ENCODE results near the gene MARCHF4. TPM values are rescaled to one million over a fixed set of nuclear protein-coding genes. Genes with fewer than 3 reads are reported as not detected.

MARCHF4 gene
- total and polyA plus RNA-seq, 9 of the 15 experiments (the other 6 are each of a cell fraction or from before 2014, with no cell fraction given): 0.05 TPM; not detected in 8

DNA sequence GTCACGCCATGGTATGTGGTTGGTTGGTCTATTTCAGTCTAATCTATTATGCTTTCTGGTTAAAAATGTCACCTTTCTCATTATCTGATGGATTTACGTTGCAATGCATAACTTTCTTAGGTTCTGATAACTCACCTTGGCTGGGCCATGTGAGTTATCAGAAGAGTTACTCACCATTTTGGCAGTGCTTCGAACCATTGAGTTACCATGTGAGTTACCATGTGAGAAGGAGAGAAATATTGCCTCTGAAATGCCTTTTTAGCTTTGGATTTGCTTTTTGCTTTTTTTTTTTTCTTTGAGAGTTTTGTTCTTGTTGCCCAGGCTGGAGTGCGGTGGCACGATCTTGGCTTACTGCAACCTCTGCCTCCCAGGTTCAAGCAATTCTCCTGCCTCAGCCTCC, 41.6 kb upstream of the MARCHF4 start (continued):
- TF ChIP-seq, protein P1, sequence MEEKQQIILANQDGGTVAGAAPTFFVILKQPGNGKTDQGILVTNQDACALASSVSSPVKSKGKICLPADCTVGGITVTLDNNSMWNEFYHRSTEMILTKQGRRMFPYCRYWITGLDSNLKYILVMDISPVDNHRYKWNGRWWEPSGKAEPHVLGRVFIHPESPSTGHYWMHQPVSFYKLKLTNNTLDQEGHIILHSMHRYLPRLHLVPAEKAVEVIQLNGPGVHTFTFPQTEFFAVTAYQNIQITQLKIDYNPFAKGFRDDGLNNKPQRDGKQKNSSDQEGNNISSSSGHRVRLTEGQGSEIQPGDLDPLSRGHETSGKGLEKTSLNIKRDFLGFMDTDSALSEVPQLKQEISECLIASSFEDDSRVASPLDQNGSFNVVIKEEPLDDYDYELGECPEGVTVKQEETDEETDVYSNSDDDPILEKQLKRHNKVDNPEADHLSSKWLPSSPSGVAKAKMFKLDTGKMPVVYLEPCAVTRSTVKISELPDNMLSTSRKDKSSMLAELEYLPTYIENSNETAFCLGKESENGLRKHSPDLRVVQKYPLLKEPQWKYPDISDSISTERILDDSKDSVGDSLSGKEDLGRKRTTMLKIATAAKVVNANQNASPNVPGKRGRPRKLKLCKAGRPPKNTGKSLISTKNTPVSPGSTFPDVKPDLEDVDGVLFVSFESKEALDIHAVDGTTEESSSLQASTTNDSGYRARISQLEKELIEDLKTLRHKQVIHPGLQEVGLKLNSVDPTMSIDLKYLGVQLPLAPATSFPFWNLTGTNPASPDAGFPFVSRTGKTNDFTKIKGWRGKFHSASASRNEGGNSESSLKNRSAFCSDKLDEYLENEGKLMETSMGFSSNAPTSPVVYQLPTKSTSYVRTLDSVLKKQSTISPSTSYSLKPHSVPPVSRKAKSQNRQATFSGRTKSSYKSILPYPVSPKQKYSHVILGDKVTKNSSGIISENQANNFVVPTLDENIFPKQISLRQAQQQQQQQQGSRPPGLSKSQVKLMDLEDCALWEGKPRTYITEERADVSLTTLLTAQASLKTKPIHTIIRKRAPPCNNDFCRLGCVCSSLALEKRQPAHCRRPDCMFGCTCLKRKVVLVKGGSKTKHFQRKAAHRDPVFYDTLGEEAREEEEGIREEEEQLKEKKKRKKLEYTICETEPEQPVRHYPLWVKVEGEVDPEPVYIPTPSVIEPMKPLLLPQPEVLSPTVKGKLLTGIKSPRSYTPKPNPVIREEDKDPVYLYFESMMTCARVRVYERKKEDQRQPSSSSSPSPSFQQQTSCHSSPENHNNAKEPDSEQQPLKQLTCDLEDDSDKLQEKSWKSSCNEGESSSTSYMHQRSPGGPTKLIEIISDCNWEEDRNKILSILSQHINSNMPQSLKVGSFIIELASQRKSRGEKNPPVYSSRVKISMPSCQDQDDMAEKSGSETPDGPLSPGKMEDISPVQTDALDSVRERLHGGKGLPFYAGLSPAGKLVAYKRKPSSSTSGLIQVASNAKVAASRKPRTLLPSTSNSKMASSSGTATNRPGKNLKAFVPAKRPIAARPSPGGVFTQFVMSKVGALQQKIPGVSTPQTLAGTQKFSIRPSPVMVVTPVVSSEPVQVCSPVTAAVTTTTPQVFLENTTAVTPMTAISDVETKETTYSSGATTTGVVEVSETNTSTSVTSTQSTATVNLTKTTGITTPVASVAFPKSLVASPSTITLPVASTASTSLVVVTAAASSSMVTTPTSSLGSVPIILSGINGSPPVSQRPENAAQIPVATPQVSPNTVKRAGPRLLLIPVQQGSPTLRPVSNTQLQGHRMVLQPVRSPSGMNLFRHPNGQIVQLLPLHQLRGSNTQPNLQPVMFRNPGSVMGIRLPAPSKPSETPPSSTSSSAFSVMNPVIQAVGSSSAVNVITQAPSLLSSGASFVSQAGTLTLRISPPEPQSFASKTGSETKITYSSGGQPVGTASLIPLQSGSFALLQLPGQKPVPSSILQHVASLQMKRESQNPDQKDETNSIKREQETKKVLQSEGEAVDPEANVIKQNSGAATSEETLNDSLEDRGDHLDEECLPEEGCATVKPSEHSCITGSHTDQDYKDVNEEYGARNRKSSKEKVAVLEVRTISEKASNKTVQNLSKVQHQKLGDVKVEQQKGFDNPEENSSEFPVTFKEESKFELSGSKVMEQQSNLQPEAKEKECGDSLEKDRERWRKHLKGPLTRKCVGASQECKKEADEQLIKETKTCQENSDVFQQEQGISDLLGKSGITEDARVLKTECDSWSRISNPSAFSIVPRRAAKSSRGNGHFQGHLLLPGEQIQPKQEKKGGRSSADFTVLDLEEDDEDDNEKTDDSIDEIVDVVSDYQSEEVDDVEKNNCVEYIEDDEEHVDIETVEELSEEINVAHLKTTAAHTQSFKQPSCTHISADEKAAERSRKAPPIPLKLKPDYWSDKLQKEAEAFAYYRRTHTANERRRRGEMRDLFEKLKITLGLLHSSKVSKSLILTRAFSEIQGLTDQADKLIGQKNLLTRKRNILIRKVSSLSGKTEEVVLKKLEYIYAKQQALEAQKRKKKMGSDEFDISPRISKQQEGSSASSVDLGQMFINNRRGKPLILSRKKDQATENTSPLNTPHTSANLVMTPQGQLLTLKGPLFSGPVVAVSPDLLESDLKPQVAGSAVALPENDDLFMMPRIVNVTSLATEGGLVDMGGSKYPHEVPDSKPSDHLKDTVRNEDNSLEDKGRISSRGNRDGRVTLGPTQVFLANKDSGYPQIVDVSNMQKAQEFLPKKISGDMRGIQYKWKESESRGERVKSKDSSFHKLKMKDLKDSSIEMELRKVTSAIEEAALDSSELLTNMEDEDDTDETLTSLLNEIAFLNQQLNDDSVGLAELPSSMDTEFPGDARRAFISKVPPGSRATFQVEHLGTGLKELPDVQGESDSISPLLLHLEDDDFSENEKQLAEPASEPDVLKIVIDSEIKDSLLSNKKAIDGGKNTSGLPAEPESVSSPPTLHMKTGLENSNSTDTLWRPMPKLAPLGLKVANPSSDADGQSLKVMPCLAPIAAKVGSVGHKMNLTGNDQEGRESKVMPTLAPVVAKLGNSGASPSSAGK (IDR thresholded peaks at IDR 0.05): peak; percentile 63
- TF ChIP-seq, protein P2, sequence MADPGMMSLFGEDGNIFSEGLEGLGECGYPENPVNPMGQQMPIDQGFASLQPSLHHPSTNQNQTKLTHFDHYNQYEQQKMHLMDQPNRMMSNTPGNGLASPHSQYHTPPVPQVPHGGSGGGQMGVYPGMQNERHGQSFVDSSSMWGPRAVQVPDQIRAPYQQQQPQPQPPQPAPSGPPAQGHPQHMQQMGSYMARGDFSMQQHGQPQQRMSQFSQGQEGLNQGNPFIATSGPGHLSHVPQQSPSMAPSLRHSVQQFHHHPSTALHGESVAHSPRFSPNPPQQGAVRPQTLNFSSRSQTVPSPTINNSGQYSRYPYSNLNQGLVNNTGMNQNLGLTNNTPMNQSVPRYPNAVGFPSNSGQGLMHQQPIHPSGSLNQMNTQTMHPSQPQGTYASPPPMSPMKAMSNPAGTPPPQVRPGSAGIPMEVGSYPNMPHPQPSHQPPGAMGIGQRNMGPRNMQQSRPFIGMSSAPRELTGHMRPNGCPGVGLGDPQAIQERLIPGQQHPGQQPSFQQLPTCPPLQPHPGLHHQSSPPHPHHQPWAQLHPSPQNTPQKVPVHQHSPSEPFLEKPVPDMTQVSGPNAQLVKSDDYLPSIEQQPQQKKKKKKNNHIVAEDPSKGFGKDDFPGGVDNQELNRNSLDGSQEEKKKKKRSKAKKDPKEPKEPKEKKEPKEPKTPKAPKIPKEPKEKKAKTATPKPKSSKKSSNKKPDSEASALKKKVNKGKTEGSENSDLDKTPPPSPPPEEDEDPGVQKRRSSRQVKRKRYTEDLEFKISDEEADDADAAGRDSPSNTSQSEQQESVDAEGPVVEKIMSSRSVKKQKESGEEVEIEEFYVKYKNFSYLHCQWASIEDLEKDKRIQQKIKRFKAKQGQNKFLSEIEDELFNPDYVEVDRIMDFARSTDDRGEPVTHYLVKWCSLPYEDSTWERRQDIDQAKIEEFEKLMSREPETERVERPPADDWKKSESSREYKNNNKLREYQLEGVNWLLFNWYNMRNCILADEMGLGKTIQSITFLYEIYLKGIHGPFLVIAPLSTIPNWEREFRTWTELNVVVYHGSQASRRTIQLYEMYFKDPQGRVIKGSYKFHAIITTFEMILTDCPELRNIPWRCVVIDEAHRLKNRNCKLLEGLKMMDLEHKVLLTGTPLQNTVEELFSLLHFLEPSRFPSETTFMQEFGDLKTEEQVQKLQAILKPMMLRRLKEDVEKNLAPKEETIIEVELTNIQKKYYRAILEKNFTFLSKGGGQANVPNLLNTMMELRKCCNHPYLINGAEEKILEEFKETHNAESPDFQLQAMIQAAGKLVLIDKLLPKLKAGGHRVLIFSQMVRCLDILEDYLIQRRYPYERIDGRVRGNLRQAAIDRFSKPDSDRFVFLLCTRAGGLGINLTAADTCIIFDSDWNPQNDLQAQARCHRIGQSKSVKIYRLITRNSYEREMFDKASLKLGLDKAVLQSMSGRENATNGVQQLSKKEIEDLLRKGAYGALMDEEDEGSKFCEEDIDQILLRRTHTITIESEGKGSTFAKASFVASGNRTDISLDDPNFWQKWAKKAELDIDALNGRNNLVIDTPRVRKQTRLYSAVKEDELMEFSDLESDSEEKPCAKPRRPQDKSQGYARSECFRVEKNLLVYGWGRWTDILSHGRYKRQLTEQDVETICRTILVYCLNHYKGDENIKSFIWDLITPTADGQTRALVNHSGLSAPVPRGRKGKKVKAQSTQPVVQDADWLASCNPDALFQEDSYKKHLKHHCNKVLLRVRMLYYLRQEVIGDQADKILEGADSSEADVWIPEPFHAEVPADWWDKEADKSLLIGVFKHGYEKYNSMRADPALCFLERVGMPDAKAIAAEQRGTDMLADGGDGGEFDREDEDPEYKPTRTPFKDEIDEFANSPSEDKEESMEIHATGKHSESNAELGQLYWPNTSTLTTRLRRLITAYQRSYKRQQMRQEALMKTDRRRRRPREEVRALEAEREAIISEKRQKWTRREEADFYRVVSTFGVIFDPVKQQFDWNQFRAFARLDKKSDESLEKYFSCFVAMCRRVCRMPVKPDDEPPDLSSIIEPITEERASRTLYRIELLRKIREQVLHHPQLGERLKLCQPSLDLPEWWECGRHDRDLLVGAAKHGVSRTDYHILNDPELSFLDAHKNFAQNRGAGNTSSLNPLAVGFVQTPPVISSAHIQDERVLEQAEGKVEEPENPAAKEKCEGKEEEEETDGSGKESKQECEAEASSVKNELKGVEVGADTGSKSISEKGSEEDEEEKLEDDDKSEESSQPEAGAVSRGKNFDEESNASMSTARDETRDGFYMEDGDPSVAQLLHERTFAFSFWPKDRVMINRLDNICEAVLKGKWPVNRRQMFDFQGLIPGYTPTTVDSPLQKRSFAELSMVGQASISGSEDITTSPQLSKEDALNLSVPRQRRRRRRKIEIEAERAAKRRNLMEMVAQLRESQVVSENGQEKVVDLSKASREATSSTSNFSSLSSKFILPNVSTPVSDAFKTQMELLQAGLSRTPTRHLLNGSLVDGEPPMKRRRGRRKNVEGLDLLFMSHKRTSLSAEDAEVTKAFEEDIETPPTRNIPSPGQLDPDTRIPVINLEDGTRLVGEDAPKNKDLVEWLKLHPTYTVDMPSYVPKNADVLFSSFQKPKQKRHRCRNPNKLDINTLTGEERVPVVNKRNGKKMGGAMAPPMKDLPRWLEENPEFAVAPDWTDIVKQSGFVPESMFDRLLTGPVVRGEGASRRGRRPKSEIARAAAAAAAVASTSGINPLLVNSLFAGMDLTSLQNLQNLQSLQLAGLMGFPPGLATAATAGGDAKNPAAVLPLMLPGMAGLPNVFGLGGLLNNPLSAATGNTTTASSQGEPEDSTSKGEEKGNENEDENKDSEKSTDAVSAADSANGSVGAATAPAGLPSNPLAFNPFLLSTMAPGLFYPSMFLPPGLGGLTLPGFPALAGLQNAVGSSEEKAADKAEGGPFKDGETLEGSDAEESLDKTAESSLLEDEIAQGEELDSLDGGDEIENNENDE (IDR thresholded peaks at IDR 0.05; ENCODE audit: low read depth, low read length): no peak
- TF ChIP-seq SMC3 (conservative IDR thresholded peaks at IDR 0.05; ENCODE audit: insufficient read depth, low read depth, low read length): no peak

Measured in K562 (cell line).